Panc1 (cell line): ENCODE results near the gene AKAP6. TPM values are rescaled to one million over a fixed set of nuclear protein-coding genes. Genes with fewer than 3 reads are reported as not detected.

Experiments
- ATAC-seq: fragments of 200-7000 bp; cut with Tn5 transposase; 2 replicates; pipeline ENCODE4 v1.9.1; 2020; ENCODE audit warnings: mild to moderate bottlenecking, moderate library complexity
- BruUV-seq: library from RNA; stranded (reverse); fragments of 400-500 nt; replicated peaks from 2 replicates; lab custom pipeline; 2021; lab: Mats Ljungman, UMichigan
- CTCF ChIA-PET: fragments of 300-600 bp; sonication (Branson Sonifier 250); formaldehyde crosslinking; loops from one replicate; lab custom pipeline; 2022; ENCODE audit warnings: antibody characterized with exemption; lab: Charles Lee
- POLR2A ChIA-PET: fragments of 300-600 bp; sonication (Branson Sonifier 250); formaldehyde crosslinking; loops from one replicate; lab custom pipeline; 2022; ENCODE audit warnings: antibody characterized with exemption; lab: Charles Lee
- DNase-seq: peaks from one replicate; pipeline ENCODE4 v3.0.0-alpha.2; 2010; ENCODE audit warnings: low read depth, low spot score
- H3K27ac ChIP-seq: 2 replicates; pipeline ENCODE4 v1.5.1; 2011; ENCODE audit warnings: mild to moderate bottlenecking, low read length, inconsistent platforms
- H3K27me3 ChIP-seq: fragments of 200-500 bp; sonication (Bioruptor generic); 2 replicates; pipeline ENCODE4 v1.6.0; 2014; ENCODE audit warnings: low read length, inconsistent platforms; ENCODE audit not compliant: control insufficient read depth, insufficient read depth
- H3K36me3 ChIP-seq: fragments of 200-500 bp; sonication (Bioruptor generic); 2 replicates; pipeline ENCODE4 v1.5.1; 2014; ENCODE audit warnings: inconsistent platforms, mild to moderate bottlenecking, low read length, moderate library complexity; ENCODE audit not compliant: control insufficient read depth, insufficient read depth
- H3K4me1 ChIP-seq: 2 replicates; pipeline ENCODE4 v1.5.1; 2011; ENCODE audit warnings: inconsistent platforms, mild to moderate bottlenecking, low read length, moderate library complexity; ENCODE audit not compliant: control insufficient read depth, insufficient read depth
- H3K4me3 ChIP-seq, 2 experiments: 2 replicates each; pipeline ENCODE4 v1.5.1; 2011 to 2012; ENCODE audit warnings: low read depth in 2 of 2, low read length in 2 of 2, mild to moderate bottlenecking in 2 of 2, inconsistent platforms in 1 of 2, moderate library complexity in 1 of 2
- H3K9me3 ChIP-seq: fragments of 200-500 bp; sonication (Bioruptor generic); 2 replicates; pipeline ENCODE4 v1.5.1; 2014; ENCODE audit warnings: low read depth, mild to moderate bottlenecking, inconsistent platforms, low read length, moderate library complexity; ENCODE audit not compliant: control insufficient read depth, insufficient read depth
- POLR2AphosphoS5 ChIP-seq: IDR thresholded peaks from 2 replicates; pipeline ENCODE4 v1.6.1; 2012; ENCODE audit warnings: mild to moderate bottlenecking, low read depth, low read length, moderate library complexity
- SIN3A ChIP-seq: IDR thresholded peaks from 2 replicates; pipeline ENCODE4 v1.6.1; 2012; ENCODE audit warnings: low read depth, mild to moderate bottlenecking, low read length, moderate library complexity, borderline replicate concordance; ENCODE audit not compliant: insufficient read depth
- TCF7L2 ChIP-seq: IDR thresholded peaks from 2 replicates; pipeline ENCODE4 v1.6.1; 2011; ENCODE audit warnings: mild to moderate bottlenecking, low read depth, low read length, inconsistent platforms
- in situ Hi-C: cut with HindIII; loops from 2 replicates; pipeline ENCODE4 v1.10.0; 2016; ENCODE audit warnings: low sequenced_read_pairs, low pct_unique_long_range_greater_than_20kb
- intact Hi-C: fragments of 100-400 bp; cut with micrococcal nuclease; formaldehyde crosslinking; loops from one replicate; pipeline ENCODE4 v1.10.0; 2022; ENCODE audit not compliant: unreplicated experiment
- total RNA-seq: library from RNA; stranded (reverse); gene quantifications from one replicate; pipeline ENCODE4 v1.2.1, GENCODE V29; 2021; ENCODE audit not compliant: unreplicated experiment
- TF ChIP-seq, protein P1 (sequence below): fragments of 450-650 bp; IDR thresholded peaks from 2 replicates; pipeline ENCODE4 v1.5.1; 2017; ENCODE audit warnings: mild to moderate bottlenecking
- TF ChIP-seq, protein P2 (sequence below), 2 experiments: IDR thresholded peaks; 2 replicates each; pipeline ENCODE4 v1.6.1; 2011 to 2012; ENCODE audit warnings: low read depth in 2 of 2, control low read depth in 1 of 2, low read length in 1 of 2, mild to moderate bottlenecking in 1 of 2, moderate library complexity in 1 of 2; ENCODE audit not compliant: insufficient read depth in 1 of 2

AKAP6 gene
- total RNA-seq, 1 experiment from 2014 or later, result 0.82 TPM

DNA sequence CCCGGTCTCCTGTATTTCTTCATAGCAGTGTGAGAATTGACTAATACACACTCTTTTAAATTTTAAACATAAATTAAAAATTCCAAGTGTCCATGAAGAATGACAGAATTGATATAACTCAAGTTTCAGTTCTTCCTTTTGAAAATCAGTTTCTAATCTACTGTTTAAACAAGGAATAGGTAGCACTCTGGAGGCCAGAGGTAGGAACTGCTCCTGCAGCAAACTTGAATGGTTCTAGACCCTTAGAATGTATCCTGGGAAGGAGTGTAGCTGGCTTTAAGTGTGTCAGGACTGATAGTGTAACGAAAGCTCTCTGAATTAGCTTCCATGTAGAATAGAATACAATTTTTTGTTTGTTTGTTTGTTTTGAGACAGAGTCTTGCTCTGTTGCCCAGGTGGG is 76.8 kb downstream of the AKAP6 start:
- intact Hi-C loops, result no loop called here
- ChIA-PET CTCF (no interaction called here), POLR2A (no interaction called here)
- H3K4me3 ChIP-seq, result no peak overlapping the region
- in situ Hi-C loops, result no loop called here
- no peak for DNase-seq
- TF ChIP-seq, protein P1, sequence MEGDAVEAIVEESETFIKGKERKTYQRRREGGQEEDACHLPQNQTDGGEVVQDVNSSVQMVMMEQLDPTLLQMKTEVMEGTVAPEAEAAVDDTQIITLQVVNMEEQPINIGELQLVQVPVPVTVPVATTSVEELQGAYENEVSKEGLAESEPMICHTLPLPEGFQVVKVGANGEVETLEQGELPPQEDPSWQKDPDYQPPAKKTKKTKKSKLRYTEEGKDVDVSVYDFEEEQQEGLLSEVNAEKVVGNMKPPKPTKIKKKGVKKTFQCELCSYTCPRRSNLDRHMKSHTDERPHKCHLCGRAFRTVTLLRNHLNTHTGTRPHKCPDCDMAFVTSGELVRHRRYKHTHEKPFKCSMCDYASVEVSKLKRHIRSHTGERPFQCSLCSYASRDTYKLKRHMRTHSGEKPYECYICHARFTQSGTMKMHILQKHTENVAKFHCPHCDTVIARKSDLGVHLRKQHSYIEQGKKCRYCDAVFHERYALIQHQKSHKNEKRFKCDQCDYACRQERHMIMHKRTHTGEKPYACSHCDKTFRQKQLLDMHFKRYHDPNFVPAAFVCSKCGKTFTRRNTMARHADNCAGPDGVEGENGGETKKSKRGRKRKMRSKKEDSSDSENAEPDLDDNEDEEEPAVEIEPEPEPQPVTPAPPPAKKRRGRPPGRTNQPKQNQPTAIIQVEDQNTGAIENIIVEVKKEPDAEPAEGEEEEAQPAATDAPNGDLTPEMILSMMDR, result no peak
- TF ChIP-seq, protein P2, sequence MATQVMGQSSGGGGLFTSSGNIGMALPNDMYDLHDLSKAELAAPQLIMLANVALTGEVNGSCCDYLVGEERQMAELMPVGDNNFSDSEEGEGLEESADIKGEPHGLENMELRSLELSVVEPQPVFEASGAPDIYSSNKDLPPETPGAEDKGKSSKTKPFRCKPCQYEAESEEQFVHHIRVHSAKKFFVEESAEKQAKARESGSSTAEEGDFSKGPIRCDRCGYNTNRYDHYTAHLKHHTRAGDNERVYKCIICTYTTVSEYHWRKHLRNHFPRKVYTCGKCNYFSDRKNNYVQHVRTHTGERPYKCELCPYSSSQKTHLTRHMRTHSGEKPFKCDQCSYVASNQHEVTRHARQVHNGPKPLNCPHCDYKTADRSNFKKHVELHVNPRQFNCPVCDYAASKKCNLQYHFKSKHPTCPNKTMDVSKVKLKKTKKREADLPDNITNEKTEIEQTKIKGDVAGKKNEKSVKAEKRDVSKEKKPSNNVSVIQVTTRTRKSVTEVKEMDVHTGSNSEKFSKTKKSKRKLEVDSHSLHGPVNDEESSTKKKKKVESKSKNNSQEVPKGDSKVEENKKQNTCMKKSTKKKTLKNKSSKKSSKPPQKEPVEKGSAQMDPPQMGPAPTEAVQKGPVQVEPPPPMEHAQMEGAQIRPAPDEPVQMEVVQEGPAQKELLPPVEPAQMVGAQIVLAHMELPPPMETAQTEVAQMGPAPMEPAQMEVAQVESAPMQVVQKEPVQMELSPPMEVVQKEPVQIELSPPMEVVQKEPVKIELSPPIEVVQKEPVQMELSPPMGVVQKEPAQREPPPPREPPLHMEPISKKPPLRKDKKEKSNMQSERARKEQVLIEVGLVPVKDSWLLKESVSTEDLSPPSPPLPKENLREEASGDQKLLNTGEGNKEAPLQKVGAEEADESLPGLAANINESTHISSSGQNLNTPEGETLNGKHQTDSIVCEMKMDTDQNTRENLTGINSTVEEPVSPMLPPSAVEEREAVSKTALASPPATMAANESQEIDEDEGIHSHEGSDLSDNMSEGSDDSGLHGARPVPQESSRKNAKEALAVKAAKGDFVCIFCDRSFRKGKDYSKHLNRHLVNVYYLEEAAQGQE (IDR thresholded peaks at IDR 0.05; ENCODE audit: insufficient read depth in 1 of 2, low read depth in 2 of 2, low read length in 1 of 2), result no peak
- no peak for TF ChIP-seq TCF7L2
- no peak for TF ChIP-seq POLR2AphosphoS5
- no peak for TF ChIP-seq SIN3A
- no TSS peak for BruUV-seq
- H3K27me3 ChIP-seq, result no peaks in the 10 kb centered on the region
- H3K27ac ChIP-seq, result no peak overlapping the region
- H3K36me3 ChIP-seq, result no peaks in the 10 kb centered on the region
- H3K4me1 ChIP-seq, result no peaks in the 10 kb centered on the region
- ATAC-seq, result no peak
- no peaks in the 10 kb centered on the region for H3K9me3 ChIP-seq

DNA sequence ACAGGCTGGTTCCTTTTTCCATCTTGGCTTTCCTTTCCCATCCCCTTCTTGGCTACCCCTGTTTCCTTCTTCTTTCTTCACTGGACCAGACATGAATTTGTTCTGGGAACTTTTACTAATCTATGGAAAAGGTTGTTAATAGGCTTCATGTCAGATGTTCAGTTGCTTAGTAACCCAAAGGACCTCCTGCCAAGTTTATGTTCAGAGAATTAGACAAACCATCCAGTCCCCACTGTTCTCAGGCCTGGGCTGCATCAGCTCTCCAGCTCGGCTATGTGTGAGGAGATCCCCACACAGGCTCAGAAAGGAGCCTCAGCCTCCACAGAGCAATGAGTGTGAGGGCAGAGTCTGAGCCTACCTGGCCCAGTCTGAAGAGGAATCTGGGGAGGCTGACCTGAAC is 78.0 kb downstream of the AKAP6 start:
- TF ChIP-seq POLR2AphosphoS5 (no peak), TCF7L2 (no peak), SIN3A (no peak)
- TF ChIP-seq, protein P2 (IDR thresholded peaks at IDR 0.05; ENCODE audit: insufficient read depth in 1 of 2, low read depth in 2 of 2, low read length in 1 of 2), result no peak
- TF ChIP-seq, protein P1, result no peak
- in situ Hi-C loops (no loop called here), intact Hi-C loops (no loop called here)
- Histone ChIP-seq H3K4me1 (no peaks in the 10 kb centered on the region), H3K27me3 (no peaks in the 10 kb centered on the region), H3K36me3 (no peaks in the 10 kb centered on the region), H3K9me3 (no peaks in the 10 kb centered on the region), H3K27ac (no peak overlapping the region), H3K4me3 (no peak overlapping the region)
- ChIA-PET POLR2A (no interaction called here), CTCF (no interaction called here)
- no peak for ATAC-seq
- no TSS peak for BruUV-seq
- no peak for DNase-seq
